ENCODE measurements around the gene HNRNPL.

HNRNPL gene

GRCh38 chr19:38826856-38827551 lies 22.8 kb downstream of the HNRNPL start:
- no peak for TF ChIP-seq POLR2AphosphoS5 (IDR thresholded peaks at IDR 0.05; ENCODE audit: low read depth, low read length)
- TF ChIP-seq TAF1 (IDR thresholded peaks at IDR 0.05; ENCODE audit: borderline replicate concordance, insufficient read depth, low read length), result no peak
- no peak for TF ChIP-seq REST (IDR thresholded peaks at IDR 0.05; ENCODE audit: insufficient read depth in 1 of 2, low read depth in 2 of 2, low read length in 2 of 2)
- no peak for TF ChIP-seq SIN3A (IDR thresholded peaks at IDR 0.05; ENCODE audit: borderline replicate concordance, insufficient read depth, low read length)
- no peak for TF ChIP-seq FOXP2 (optimal IDR thresholded peaks at IDR 0.05; ENCODE audit: borderline replicate concordance, extremely low read depth, extremely low read length, insufficient read depth)

GRCh38 chr19:38819231-38819920 lies 30.4 kb downstream of the HNRNPL start:
- TF ChIP-seq REST (IDR thresholded peaks at IDR 0.05; ENCODE audit: insufficient read depth in 1 of 2, low read depth in 2 of 2, low read length in 2 of 2), result no peak
- TF ChIP-seq TAF1 (IDR thresholded peaks at IDR 0.05; ENCODE audit: borderline replicate concordance, insufficient read depth, low read length), result no peak
- no peak for TF ChIP-seq SIN3A (IDR thresholded peaks at IDR 0.05; ENCODE audit: borderline replicate concordance, insufficient read depth, low read length)
- no peak for TF ChIP-seq POLR2AphosphoS5 (IDR thresholded peaks at IDR 0.05; ENCODE audit: low read depth, low read length)
- no peak for TF ChIP-seq FOXP2 (optimal IDR thresholded peaks at IDR 0.05; ENCODE audit: borderline replicate concordance, extremely low read depth, extremely low read length, insufficient read depth)

GRCh38 chr19:38817081-38817480 lies 32.7 kb downstream of the HNRNPL start:
- TF ChIP-seq FOXP2 (optimal IDR thresholded peaks at IDR 0.05; ENCODE audit: borderline replicate concordance, extremely low read depth, extremely low read length, insufficient read depth) (no peak), REST (IDR thresholded peaks at IDR 0.05; ENCODE audit: insufficient read depth in 1 of 2, low read depth in 2 of 2, low read length in 2 of 2) (no peak), SIN3A (IDR thresholded peaks at IDR 0.05; ENCODE audit: borderline replicate concordance, insufficient read depth, low read length) (no peak), TAF1 (IDR thresholded peaks at IDR 0.05; ENCODE audit: borderline replicate concordance, insufficient read depth, low read length) (no peak), POLR2AphosphoS5 (IDR thresholded peaks at IDR 0.05; ENCODE audit: low read depth, low read length) (no peak)

- TF ChIP-seq FOXP2 (optimal IDR thresholded peaks at IDR 0.05; ENCODE audit: borderline replicate concordance, extremely low read depth, extremely low read length, insufficient read depth) (no peak), REST (IDR thresholded peaks at IDR 0.05; ENCODE audit: insufficient read depth in 1 of 2, low read depth in 2 of 2, low read length in 2 of 2) (no peak), SIN3A (IDR thresholded peaks at IDR 0.05; ENCODE audit: borderline replicate concordance, insufficient read depth, low read length) (no peak), TAF1 (IDR thresholded peaks at IDR 0.05; ENCODE audit: borderline replicate concordance, insufficient read depth, low read length) (no peak), POLR2AphosphoS5 (IDR thresholded peaks at IDR 0.05; ENCODE audit: low read depth, low read length) (no peak)
These were observed 33.5 kb downstream of the HNRNPL start for GRCh38 chr19:38816131-38816750.
